A673 (cell line): Measurements from ENCODE around the gene ASGR2. TPM values are rescaled to one million over a fixed set of nuclear protein-coding genes. Genes with fewer than 3 reads are reported as not detected.
"Not testable (repeated sequence)": the region's sequence is repeated elsewhere in the genome, so short reads cannot be mapped to it uniquely, and the experiment has no call there.

Source experiments
- BruUV-seq: library from RNA; stranded (reverse); fragments of 400-500 nt; replicated peaks from 2 replicates; lab custom pipeline; 2021; lab: Mats Ljungman, UMichigan
- CTCF ChIA-PET: fragments of 300-600 bp; sonication (Branson Sonifier 250); formaldehyde crosslinking; loops from one replicate; lab custom pipeline; 2022; ENCODE audit warnings: antibody characterized with exemption; lab: Charles Lee
- POLR2A ChIA-PET: fragments of 300-600 bp; sonication (Branson Sonifier 250); formaldehyde crosslinking; loops from one replicate; lab custom pipeline; 2022; ENCODE audit warnings: antibody characterized with exemption; ENCODE audit not compliant: low non-redundant PET; lab: Charles Lee
- DNase-seq: peaks from one replicate; pipeline ENCODE4 v3.0.0-alpha.2; 2015; ENCODE audit warnings: low spot score
- H3K27ac ChIP-seq: fragments of 200-600 bp; sonication (generic); 2 replicates; pipeline ENCODE4 v1.5.1; 2016; ENCODE audit warnings: mixed run types, low read depth, mild to moderate bottlenecking, mixed read lengths, antibody characterized with exemption, low read length; ENCODE audit not compliant: poor library complexity, severe bottlenecking
- H3K27me3 ChIP-seq: fragments of 200-600 bp; sonication (generic); replicated peaks from 2 replicates; pipeline ENCODE4 v1.6.1; 2017; ENCODE audit warnings: mixed run types, low read depth, mild to moderate bottlenecking, mixed read lengths, antibody characterized with exemption, low read length; ENCODE audit not compliant: insufficient read depth, poor library complexity
- H3K36me3 ChIP-seq: fragments of 200-600 bp; sonication (generic); 2 replicates; pipeline ENCODE4 v1.6.1; 2016; ENCODE audit warnings: mixed run types, mild to moderate bottlenecking, mixed read lengths, antibody characterized with exemption, low read length; ENCODE audit not compliant: insufficient read depth, poor library complexity, severe bottlenecking
- H3K4me1 ChIP-seq: fragments of 200-600 bp; sonication (generic); 2 replicates; pipeline ENCODE4 v1.6.1; 2017; ENCODE audit warnings: mixed run types, mild to moderate bottlenecking, mixed read lengths, antibody characterized with exemption, low read length; ENCODE audit not compliant: insufficient read depth, poor library complexity, severe bottlenecking
- H3K4me3 ChIP-seq: fragments of 200-600 bp; sonication (generic); 2 replicates; pipeline ENCODE4 v1.5.1; 2016; ENCODE audit warnings: low read depth, mixed run types, mild to moderate bottlenecking, mixed read lengths, low read length; ENCODE audit not compliant: poor library complexity, severe bottlenecking
- H3K9me3 ChIP-seq: fragments of 200-600 bp; sonication (generic); 2 replicates; pipeline ENCODE4 v1.6.1; 2016; ENCODE audit warnings: mixed run types, low read depth, mild to moderate bottlenecking, mixed read lengths, antibody characterized with exemption, low read length; ENCODE audit not compliant: poor library complexity, severe bottlenecking
- CTCF ChIP-seq: fragments of 300-800, 200-600 bp; sonication (generic); conservative IDR thresholded peaks from 2 replicates; pipeline ENCODE4 v1.5.1; 2017; ENCODE audit warnings: low read depth, mild to moderate bottlenecking, antibody characterized with exemption, low read length, moderate library complexity, mixed read lengths
- EZH2 ChIP-seq: fragments of 200-600 bp; sonication (generic); IDR thresholded peaks from 2 replicates; pipeline ENCODE4 v1.6.1; 2017; ENCODE audit warnings: borderline replicate concordance, low read depth, mild to moderate bottlenecking, mixed read lengths, antibody characterized with exemption, low read length; ENCODE audit not compliant: poor library complexity, severe bottlenecking
- intact Hi-C: fragments of 100-400 bp; cut with micrococcal nuclease; formaldehyde crosslinking; loops from one replicate; pipeline ENCODE4 v1.10.0; 2022; ENCODE audit not compliant: unreplicated experiment
- total RNA-seq: library from RNA; stranded (reverse); gene quantifications from 2 replicates; pipeline ENCODE4 v1.2.3, GENCODE V29; 2021

ASGR2 gene
- total RNA-seq, 1 experiment from 2014 or later, result not detected

DNA sequence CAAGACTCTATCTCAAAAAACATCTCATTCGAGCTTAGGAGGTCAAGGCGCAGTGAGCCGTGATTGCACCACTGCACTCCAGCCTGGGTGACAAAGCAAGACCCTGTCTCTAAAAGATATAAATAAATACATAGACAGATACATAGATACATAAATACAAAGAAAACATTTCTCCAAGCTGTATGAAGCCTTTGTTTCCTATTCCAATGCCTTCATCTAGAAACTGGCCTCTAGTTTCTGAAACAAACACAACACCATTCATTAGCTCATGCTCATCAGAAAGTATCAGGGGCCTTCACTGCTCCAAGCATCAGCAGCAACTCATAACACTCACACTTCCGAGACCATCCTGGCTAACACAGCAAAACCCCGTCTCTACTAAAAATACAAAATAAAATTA is 10.3 kb upstream of the ASGR2 start:
- Histone ChIP-seq H3K9me3 (no peaks in the 10 kb centered on the region), H3K27me3 (no peaks in the 10 kb centered on the region), H3K27ac (no peak overlapping the region), H3K4me3 (no peak overlapping the region), H3K4me1 (no peaks in the 10 kb centered on the region), H3K36me3 (no peaks in the 10 kb centered on the region)
- intact Hi-C loops, result no loop called here
- ChIA-PET CTCF (interaction anchor here (0.6 to 1.9 kb wide), 2 partner anchors 9 to 322 kb away, joined by 8 to 11 read pairs; no protein-coding TSS in a partner anchor), POLR2A (no interaction called here)
- TF ChIP-seq CTCF (no peak), EZH2 (no peak)
- no TSS peak for BruUV-seq
- DNase-seq, result no peak

DNA sequence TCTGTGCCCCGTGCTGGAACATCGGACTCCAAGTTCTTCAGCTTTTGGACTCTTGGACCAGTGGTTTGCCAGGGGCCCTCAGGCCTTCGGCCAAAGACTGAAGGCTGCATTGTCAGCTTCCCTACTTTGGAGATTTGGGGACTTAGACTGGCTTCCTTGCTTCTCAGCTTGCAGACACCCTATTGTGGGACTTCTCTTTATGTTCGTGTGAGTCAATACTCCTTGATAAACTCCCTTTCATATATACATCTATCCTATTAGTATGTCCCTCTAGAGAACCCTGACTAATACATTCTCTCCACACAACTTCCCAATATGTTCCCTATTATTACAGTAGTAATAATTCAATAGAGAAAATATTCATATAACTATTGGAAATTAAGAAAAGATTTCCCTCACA is 9.2 kb upstream of the ASGR2 start:
- intact Hi-C loops, result no loop called here
- no peaks in the 10 kb centered on the region for H3K27me3 ChIP-seq

GRCh38 chr17:7122381-7122780 is 7.8 kb upstream of the ASGR2 start:
- no peaks in the 10 kb centered on the region for H3K27me3 ChIP-seq
- BruUV-seq, result no TSS peak
- no peak for TF ChIP-seq EZH2
- no peak overlapping the region for H3K27ac ChIP-seq
- H3K4me1 ChIP-seq, result no peaks in the 10 kb centered on the region
- CTCF ChIA-PET, result no interaction called here
- H3K9me3 ChIP-seq, result no peaks in the 10 kb centered on the region
- H3K36me3 ChIP-seq, result no peaks in the 10 kb centered on the region
- intact Hi-C loops, result no loop called here
- POLR2A ChIA-PET, result no interaction called here
- H3K4me3 ChIP-seq, result no peak overlapping the region
- DNase-seq, result no peak

More for the DNA sequence above, 9.2 kb upstream of the ASGR2 start:
- ChIA-PET CTCF (interaction anchor here (1.9 kb wide), 1 partner anchor 10 kb away, joined by 8 read pairs; no protein-coding TSS in a partner anchor), POLR2A (no interaction called here)
- H3K4me3 ChIP-seq, result no peak overlapping the region
- no peaks in the 10 kb centered on the region for H3K9me3 ChIP-seq
- H3K4me1 ChIP-seq, result no peaks in the 10 kb centered on the region
- no peak for DNase-seq
- H3K27ac ChIP-seq, result no peak overlapping the region
- TF ChIP-seq CTCF, result no peak
- no peak for TF ChIP-seq EZH2
- no peaks in the 10 kb centered on the region for H3K36me3 ChIP-seq
- BruUV-seq, result no TSS peak

DNA sequence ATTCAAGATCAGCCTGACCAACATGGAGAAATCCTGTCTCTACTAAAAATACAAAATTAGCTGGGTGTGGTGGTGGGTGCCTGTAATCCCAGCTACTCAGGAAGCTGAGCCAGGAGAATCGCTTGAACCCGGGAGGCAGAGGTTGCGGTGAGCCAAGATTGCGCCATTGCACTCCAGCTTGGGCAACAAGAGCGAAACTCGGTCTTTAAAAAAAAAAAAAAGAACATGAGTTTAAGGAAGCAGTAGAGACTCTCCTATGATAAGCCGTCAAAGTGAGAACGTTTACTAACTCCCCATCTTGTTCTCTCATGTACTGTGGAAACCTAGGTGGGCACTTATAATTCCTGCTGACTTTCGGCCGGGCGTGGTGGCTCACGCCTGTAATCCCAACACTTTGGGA is 6.0 kb upstream of the ASGR2 start:
- H3K36me3 ChIP-seq, H3K27me3 ChIP-seq, intact Hi-C loops, H3K27ac ChIP-seq, H3K4me1 ChIP-seq, H3K9me3 ChIP-seq, CTCF ChIA-PET, H3K4me3 ChIP-seq, DNase-seq, POLR2A ChIA-PET, BruUV-seq: not testable (repeated sequence)
